Activated T-helper 1 cell treated with anti-CD3 and anti-CD28 coated beads, Interleukin-2, amount 50 U/mL, for 16 hours (primary cell): ENCODE measurements around the gene PDE3A.
"Not testable (repeated sequence)": the region's sequence is repeated elsewhere in the genome, so short reads cannot be mapped to it uniquely, and the experiment has no call there.

Experiments
- DNase-seq, 2 donors: peaks; one replicate each; pipeline ENCODE4 v3.0.0-alpha.2; 2020; ENCODE audit warnings: low read depth in 1 of 2, low spot score in 1 of 2

PDE3A gene

GRCh38 chr12:20368114-20368650 lies at the start of gene PDE3A:
Gene PDE3A (plus strand): TSS chr12:20368537. CDS start chr12:20369285, 748 bp downstream.
- DNase-seq, result no peak

GRCh38 chr12:20319366-20319765 lies 49.0 kb upstream of the PDE3A start:
- DNase-seq, result no peak

GRCh38 chr12:20320552-20320951 lies 47.8 kb upstream of the PDE3A start:
- no peak for DNase-seq

- not testable (repeated sequence) for DNase-seq
These were observed 37.4 kb upstream of the PDE3A start for GRCh38 chr12:20330826-20331505.

- no peak for DNase-seq
These were observed 29.3 kb upstream of the PDE3A start for GRCh38 chr12:20339060-20339459.

GRCh38 chr12:20342111-20342510 lies 26.2 kb upstream of the PDE3A start:
- DNase-seq, result no peak

- no peak for DNase-seq
These were observed 22.5 kb upstream of the PDE3A start for GRCh38 chr12:20345866-20346265.

GRCh38 chr12:20350026-20350425 lies 18.3 kb upstream of the PDE3A start:
- no peak for DNase-seq

GRCh38 chr12:20350495-20350894 lies 17.8 kb upstream of the PDE3A start:
- DNase-seq, result no peak

GRCh38 chr12:20351406-20351805 lies 16.9 kb upstream of the PDE3A start:
- DNase-seq, result no peak

GRCh38 chr12:20356048-20356447 lies 12.3 kb upstream of the PDE3A start:
- no peak for DNase-seq

- DNase-seq, result no peak
These were observed 7.9 kb upstream of the PDE3A start for GRCh38 chr12:20360407-20360806.

GRCh38 chr12:20361416-20361815 lies 6.9 kb upstream of the PDE3A start:
- no peak for DNase-seq

- no peak for DNase-seq
These were observed 3.8 kb upstream of the PDE3A start for GRCh38 chr12:20364501-20364900.

- no peak for DNase-seq
These were observed 1.4 kb upstream of the PDE3A start for GRCh38 chr12:20366776-20367409.

GRCh38 chr12:20367583-20368113 lies 689 bp upstream of the PDE3A start:
- no peak for DNase-seq

- DNase-seq, result no peak
These were observed 441 bp downstream of the PDE3A start for GRCh38 chr12:20368651-20369304.

GRCh38 chr12:20369305-20370013 lies 1.1 kb downstream of the PDE3A start:
- no peak for DNase-seq

- no peak for DNase-seq
These were observed 1.7 kb downstream of the PDE3A start for GRCh38 chr12:20370014-20370386.

GRCh38 chr12:20370866-20371519 lies 2.7 kb downstream of the PDE3A start:
- DNase-seq, result no peak
